ENCODE measurements around the gene FNDC3B. TPM values are rescaled to one million over a fixed set of nuclear protein-coding genes. Genes with fewer than 3 reads are reported as not detected.
A peak's percentile ranks its signal among the peaks of the same experiment; 100 is the strongest.

The FNDC3B gene
- total and polyA plus RNA-seq, 4 donors = 13.3 to 175 (median 100) TPM

- Histone ChIP-seq H3K4me3 (no peak overlapping the region), H3K27me3 (ENCODE audit: control insufficient read depth in 3 of 3, insufficient read depth in 3 of 3, low read length in 2 of 3) (no peaks in the 10 kb centered on the region), H3K9me3 (ENCODE audit: control insufficient read depth in 4 of 4, insufficient read depth in 3 of 4, low read length in 3 of 4) (no peaks in the 10 kb centered on the region), H3K36me3 (ENCODE audit: control insufficient read depth in 4 of 4, insufficient read depth in 4 of 4, low read length in 4 of 4) (peaks cover 0 to 1% (median 0%) of the 10 kb centered on the region in 4 donors), H3K9ac (ENCODE audit: insufficient read depth in 1 of 2, low read length in 2 of 2) (peak overlapping the region in 1 of 2 donors; percentile 70), H3K4me1 (ENCODE audit: control insufficient read depth in 5 of 5, insufficient read depth in 5 of 5, low read length in 5 of 5) (peaks cover 21 to 51% (median 31%) of the 10 kb centered on the region in 5 donors), H3K27ac (ENCODE audit: low read depth in 1 of 2, low read length in 1 of 2) (peak overlapping the region; percentile 67 to 89)
- ATAC-seq (ENCODE audit: insufficient read depth, low FRiP score) (peak; percentile 64), DNase-seq (peak; percentile 51 to 85 (median 77))
- TF ChIP-seq, protein P1, sequence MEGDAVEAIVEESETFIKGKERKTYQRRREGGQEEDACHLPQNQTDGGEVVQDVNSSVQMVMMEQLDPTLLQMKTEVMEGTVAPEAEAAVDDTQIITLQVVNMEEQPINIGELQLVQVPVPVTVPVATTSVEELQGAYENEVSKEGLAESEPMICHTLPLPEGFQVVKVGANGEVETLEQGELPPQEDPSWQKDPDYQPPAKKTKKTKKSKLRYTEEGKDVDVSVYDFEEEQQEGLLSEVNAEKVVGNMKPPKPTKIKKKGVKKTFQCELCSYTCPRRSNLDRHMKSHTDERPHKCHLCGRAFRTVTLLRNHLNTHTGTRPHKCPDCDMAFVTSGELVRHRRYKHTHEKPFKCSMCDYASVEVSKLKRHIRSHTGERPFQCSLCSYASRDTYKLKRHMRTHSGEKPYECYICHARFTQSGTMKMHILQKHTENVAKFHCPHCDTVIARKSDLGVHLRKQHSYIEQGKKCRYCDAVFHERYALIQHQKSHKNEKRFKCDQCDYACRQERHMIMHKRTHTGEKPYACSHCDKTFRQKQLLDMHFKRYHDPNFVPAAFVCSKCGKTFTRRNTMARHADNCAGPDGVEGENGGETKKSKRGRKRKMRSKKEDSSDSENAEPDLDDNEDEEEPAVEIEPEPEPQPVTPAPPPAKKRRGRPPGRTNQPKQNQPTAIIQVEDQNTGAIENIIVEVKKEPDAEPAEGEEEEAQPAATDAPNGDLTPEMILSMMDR (IDR thresholded peaks at IDR 0.05; ENCODE audit: control extremely low read depth, extremely low read depth) = no peak
- WGBS, 2 donors = 19 to 28% methylated on average over 7 of the region's 7 CpGs
Observed at GRCh38 chr3:172140499-172141391, 101.4 kb downstream of the FNDC3B start.

DNA sequence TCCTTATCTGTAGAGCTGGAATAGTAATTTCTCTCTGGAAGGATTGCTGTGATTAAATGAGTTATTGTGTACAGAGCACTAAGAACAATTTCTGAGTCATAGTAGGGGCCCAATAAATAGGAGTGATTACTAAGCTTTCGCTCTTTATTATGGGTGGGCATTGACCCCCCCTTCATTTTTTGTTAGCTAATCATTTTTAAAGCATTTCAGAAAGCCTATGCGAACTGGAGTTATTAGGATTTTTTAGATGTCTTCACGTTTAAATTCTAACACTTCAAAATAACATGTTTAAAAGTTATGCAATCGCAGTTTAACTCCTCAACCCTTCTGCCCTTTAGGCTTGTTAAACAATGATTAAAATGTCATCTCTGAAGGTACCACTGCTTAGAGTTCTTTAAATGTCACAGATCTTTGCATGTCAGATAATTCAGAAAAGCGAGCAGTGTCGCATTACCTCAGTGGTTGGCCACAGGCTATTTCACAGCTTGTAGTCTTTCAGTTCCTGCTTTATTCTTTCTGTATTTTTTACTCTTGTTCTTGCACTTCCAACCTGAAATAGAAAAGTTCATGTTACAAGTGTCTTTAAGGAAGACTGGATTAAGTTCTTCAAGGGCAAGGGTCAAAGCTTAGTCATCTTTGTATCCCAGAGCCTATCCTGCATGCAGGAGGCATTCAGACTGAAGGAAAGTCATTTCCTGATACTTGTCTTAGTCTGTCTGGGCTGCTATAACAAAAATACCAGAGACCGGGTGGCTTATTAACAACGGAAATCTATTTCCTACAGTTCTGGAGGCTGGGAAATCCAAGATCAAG is 102.9 kb downstream of the FNDC3B start:
- peak overlapping the region; percentile 17 to 70 for H3K27ac ChIP-seq (ENCODE audit: low read depth in 1 of 2, low read length in 1 of 2)
- no peaks in the 10 kb centered on the region for H3K36me3 ChIP-seq (ENCODE audit: control insufficient read depth in 4 of 4, insufficient read depth in 4 of 4, low read length in 4 of 4)
- TF ChIP-seq, protein P1 (IDR thresholded peaks at IDR 0.05; ENCODE audit: control extremely low read depth, extremely low read depth) = no peak
- H3K9me3 ChIP-seq (ENCODE audit: control insufficient read depth in 4 of 4, insufficient read depth in 3 of 4, low read length in 3 of 4) = no peaks in the 10 kb centered on the region
- H3K9ac ChIP-seq (ENCODE audit: insufficient read depth in 1 of 2, low read length in 2 of 2) = peak overlapping the region in 1 of 2 donors; percentile 47
- no peaks in the 10 kb centered on the region for H3K27me3 ChIP-seq (ENCODE audit: control insufficient read depth in 3 of 3, insufficient read depth in 3 of 3, low read length in 2 of 3)
- H3K4me1 ChIP-seq (ENCODE audit: control insufficient read depth in 5 of 5, insufficient read depth in 5 of 5, low read length in 5 of 5) = peaks cover 15 to 47% (median 31%) of the 10 kb centered on the region in 5 donors
- WGBS, 2 donors = 56 to 61% methylated on average over 8 of the region's 8 CpGs
- no peak overlapping the region for H3K4me3 ChIP-seq
- DNase-seq = no peak
- ATAC-seq (ENCODE audit: insufficient read depth, low FRiP score) = no peak

DNA sequence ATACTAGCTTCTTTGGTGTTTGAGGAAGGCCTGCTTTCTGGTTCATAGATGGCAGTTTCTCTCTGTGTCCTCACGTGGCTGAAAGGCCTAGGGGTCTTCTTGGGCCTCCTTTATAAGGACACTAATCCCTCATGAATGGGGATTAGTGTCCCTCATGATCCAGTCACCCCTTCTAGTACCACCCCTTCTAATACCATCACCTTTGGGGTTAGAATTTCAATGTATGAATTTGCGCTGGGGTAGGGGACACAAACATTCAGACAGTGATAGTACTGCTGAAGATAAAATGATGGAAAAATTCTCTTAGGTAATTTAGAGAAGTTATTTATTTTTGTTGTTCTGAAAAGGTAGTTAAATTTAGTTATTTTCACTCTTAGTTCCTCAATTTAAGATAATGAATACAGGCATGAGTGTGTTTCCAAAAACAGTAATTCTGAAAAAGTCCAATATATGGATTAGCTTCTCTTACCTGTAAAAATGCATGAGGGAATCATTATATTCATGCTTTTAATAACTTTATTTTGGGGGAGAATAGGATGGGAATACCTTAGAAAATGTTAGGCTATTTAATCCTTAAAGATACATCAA is 103.6 kb downstream of the FNDC3B start:
- H3K4me3 ChIP-seq = no peak overlapping the region
- H3K27me3 ChIP-seq (ENCODE audit: control insufficient read depth in 3 of 3, insufficient read depth in 3 of 3, low read length in 2 of 3) = no peaks in the 10 kb centered on the region
- H3K9ac ChIP-seq (ENCODE audit: insufficient read depth in 1 of 2, low read length in 2 of 2) = no peak overlapping the region
- TF ChIP-seq, protein P1 (IDR thresholded peaks at IDR 0.05; ENCODE audit: control extremely low read depth, extremely low read depth) = no peak
- 84 to 89% methylated on average over 2 of the region's 2 CpGs for WGBS, 2 donors
- no peak for DNase-seq
- ATAC-seq (ENCODE audit: insufficient read depth, low FRiP score) = no peak
- H3K27ac ChIP-seq (ENCODE audit: low read depth in 1 of 2, low read length in 1 of 2) = peak overlapping the region; percentile 17 to 70
- peaks cover 14 to 43% (median 26%) of the 10 kb centered on the region in 5 donors for H3K4me1 ChIP-seq (ENCODE audit: control insufficient read depth in 5 of 5, insufficient read depth in 5 of 5, low read length in 5 of 5)
- no peaks in the 10 kb centered on the region for H3K36me3 ChIP-seq (ENCODE audit: control insufficient read depth in 4 of 4, insufficient read depth in 4 of 4, low read length in 4 of 4)
- H3K9me3 ChIP-seq (ENCODE audit: control insufficient read depth in 4 of 4, insufficient read depth in 3 of 4, low read length in 3 of 4) = no peaks in the 10 kb centered on the region

Data from lung (tissue), 12 donors.